GM18526 (cell line): ENCODE data around the gene TMEM135.

Experiments used
- POLR2A ChIP-seq: IDR thresholded peaks from 3 replicates; pipeline ENCODE4 v1.6.1; 2011; ENCODE audit not compliant: insufficient read length; ENCODE audit errors: extremely low read depth

Gene TMEM135

DNA sequence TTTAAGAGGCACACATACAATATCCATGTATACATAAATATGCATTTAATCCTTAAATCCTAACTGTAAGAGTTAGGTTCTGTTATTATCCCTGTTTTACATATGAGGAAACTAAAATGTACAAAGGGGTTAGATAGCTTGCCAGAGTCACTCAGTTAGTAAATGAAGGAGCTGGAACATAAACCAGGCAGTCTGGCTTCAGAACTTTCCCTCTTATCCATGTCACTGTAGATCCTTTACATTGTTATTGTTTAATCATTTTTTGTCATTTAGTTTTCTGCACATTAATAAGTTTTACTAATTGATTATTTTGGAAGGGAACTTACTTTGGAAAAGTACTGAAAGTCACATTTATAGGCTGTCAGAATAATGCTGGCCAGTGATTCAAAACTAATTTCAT lies 282.4 kb downstream of the TMEM135 start:
- no peak for TF ChIP-seq POLR2A

DNA sequence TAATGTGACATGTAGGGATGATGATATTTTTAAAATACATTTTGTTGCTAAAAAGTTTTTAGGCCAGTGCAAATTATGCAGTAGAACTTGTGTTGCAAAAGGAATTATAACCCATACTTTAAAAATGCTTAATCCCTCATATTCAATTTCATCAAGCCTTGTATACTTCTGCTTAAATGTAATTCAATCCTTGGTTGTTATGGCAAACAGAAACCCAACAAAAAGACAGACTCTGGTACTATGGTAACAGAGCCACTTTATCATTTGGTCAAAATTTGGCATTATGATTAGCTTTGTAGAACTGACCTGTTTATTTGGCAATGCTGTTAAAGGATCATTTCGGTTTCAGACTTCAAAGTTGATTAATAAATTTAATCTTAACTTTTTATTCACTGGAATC lies 284.8 kb downstream of the TMEM135 start:
- TF ChIP-seq POLR2A: no peak

DNA sequence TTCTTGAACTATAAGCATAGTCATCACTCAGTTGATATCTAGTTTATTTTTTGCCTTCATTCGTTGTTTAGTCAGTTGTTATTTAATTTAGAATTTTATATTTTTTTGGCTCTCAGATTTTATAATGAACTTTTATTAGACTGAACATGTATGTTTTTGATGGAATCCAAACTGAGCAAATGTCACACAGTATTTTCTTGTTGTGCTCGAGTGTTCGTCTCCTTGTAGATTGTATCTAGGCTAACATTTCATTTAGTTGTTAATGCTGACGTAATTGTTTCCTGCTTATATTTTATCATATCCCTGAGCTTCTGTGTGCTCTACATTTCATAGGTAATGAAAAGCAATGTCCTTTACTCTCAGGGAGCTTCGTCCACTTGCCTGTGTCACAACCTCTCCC lies 286.2 kb downstream of the TMEM135 start:
- TF ChIP-seq POLR2A: no peak

DNA sequence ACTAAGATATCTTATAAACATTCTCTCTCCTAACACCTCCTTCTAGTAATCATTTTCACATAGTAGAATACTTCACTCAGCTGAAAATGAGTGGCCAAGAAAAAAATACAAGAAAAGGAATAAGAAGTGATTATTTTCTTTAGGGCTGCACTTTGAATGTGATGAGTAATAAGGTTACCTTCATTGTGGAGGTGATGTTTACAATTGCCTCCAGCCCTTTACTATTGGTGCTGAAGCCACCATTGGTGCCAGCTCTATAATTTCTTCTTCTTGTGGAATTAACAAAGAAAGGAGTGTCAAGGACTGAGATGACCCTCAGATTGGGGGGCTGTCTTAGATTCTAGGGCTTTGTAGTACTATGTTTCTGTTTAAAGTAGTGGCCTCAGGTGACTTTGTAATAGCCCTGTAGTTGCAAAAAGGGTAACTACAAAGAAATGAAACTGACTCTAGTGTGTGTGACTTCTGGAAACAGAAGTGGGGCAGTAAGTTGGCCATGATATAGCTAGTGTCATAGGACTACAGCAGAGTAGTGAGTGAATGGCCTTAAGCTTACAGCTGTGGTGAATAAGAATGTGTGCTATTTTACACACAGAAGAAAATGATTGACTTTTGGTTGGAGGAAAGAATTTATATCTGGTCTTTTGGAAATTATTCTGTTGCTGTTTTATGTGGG lies 287.2 kb downstream of the TMEM135 start:
- TF ChIP-seq POLR2A: no peak

DNA sequence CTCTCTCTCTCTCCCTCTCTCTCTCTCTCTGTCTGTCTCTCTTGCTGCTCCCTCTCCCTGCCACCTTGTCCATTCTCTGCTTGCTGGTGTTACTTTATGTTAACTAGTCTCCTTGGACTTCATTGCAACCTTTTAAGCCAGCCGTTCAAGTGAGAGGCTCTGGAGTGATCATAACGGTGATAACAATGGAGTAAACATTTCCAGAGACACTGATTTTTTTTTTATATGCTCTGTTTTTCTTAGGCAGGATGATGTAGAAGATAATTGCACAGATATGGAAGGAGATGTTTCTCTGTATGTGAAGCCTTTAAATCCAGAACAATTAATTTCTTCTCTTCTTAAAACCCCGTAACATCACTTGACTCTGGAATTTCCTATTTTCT lies 287.7 kb downstream of the TMEM135 start:
- TF ChIP-seq POLR2A: no peak

DNA sequence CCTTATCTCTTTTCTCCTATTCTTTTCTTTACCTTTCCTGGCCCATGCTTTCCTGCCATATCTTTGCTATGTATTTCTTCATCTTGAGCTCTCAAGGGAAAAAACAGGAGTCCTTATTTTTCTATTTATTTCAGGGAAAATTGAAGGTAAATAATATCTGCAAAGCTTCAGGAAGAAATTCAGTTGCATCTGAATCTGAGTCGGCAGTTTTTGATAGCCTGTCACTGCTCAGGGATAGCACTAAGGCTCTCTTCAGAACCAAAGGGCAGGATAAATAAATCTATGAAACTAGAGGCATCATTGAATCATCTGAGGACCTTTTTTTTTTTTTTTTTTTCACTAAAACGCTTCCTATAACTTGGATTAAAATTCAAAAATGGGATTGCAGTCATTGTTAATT lies 288.9 kb downstream of the TMEM135 start:
- TF ChIP-seq POLR2A: no peak

DNA sequence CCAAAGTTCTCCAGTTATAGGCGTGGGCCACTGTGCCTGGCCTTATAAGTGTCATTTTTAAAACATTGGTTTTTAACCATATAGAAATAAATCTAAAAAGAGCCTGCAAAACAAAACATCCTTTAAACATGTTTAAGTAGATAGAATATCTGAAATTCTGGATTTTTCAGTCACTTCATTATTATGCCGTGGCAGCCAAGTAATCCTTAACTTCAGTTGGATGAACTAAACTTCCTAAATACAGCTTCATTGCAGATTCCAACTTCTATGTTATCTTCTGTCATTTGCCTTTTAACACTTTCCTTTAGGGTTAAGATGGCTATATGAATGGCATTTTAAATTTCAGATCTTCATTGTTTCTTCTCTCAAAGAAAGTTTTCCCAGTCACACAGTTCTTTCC lies 291.4 kb downstream of the TMEM135 start:
- no peak for TF ChIP-seq POLR2A

DNA sequence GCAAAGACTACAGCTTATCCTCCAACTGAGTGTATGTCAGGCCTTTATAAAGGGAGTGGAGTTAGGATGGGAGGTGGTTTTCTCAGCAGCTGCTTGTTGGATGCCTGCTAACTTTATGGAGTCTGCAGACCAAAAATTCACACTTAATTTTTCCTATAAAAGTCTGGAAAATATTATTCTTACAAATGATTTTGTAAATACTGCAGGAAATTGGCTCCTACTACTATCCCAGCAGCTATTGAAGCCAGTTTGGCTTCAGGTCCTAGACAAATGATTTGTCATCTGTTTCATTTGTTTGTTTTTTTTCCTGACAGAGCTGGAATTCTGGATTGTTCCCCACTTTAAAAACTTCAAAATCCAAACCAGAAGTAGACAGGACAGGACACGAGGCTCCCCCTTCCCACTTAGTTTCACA lies 292.5 kb downstream of the TMEM135 start:
- no peak for TF ChIP-seq POLR2A

DNA sequence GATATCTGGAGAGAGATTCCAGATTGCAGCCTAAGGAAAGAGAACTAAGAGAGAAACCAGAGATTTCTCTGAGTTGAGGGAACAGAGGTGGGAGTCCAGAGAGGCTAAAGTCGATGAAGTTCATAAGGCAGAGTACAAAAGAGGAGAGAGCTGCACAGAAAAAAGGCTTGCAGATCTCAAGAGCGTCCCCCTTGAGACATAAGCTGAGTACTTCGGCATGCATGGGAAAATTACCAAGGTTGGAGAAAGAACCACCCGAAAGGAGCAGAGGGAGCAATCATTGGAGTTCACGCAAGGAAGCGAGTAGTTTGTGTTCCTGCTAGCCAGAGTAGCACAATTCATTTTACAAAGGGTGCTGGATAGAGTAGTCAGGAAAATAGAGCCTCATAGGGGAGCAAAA lies 293.5 kb downstream of the TMEM135 start:
- TF ChIP-seq POLR2A: no peak

DNA sequence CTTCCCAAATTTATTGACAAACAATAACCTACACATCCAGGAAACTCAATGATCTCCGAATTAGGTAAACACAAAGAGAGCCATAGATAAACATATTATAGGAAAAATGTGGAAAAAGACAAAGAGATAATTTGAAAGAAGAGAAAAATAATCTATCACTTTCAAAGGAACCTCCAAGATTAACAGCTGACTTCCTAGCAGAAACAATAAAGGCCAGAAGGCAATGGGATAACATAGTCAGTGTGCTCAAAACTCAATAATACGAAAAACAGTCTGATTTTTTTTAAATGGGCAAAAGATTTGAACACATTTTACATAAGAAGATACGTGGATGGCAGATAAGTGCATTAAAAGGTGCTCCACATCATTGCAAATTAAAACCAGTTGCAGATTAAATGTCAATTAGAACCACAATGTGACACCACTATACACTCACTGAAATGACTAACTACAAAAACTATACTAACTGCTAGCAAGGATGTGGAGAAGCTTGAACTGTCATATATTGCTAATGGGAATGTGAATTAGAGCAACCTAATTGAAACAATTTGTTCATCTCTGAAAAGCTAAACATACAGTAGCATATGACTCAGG lies 300.4 kb downstream of the TMEM135 start:
- no peak for TF ChIP-seq POLR2A

DNA sequence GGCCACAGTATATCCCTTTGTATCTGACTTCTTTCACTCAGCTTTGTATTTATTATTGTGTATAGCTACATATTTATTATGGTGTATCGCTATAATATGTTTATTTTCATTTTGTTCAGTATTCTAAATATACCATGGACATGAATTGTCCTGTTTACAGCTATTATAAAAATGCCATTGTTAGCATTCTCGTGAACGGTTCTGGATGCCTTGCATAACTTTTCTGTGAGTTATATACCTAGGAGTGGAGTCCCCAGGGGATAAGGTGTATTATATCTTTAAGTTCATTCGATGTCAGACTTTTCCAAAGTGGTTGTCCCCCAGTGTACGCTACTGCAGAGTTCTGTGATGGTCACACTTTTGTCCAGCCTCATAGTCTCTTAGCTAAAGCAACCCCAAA lies 301.7 kb downstream of the TMEM135 start:
- TF ChIP-seq POLR2A: no peak

DNA sequence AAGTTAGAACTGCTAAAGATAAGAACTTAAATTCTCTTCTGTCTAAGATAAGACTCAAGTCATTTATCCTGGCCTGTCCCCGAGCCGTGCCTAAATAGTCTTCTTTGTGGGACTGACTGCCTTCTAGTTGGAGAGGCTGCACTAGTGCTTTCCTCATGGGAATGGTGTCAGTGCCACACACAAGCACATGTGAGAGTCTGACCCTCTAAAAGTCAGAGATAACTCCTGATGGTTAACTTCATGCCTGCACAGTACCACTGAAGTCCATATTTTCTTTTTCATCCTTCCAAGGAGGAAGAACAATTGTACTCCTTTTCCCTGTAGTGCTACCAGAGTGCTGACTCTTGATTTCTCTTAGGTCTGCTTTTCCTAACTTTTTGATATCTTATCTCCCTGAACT lies 309.7 kb downstream of the TMEM135 start:
- no peak for TF ChIP-seq POLR2A

DNA sequence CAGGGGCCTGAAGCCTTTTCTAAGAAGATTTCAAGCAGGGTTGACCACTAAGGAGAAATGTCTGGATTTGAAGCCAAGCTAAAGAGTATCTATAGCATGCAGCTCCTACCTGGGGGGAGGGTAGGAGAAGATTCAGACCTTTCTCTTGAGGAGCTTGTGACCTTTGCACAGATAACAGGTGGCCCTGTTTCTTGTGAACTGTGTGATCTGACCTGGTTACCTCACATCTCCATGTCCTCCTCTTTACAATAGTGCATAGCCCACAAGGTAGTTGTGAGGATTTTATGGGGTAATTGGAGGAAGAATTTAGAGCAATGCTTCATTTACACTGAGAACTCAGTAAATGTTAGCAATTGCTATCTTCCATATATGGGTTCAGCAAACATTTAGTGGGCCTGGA lies 310.1 kb downstream of the TMEM135 start:
- TF ChIP-seq POLR2A: no peak

DNA sequence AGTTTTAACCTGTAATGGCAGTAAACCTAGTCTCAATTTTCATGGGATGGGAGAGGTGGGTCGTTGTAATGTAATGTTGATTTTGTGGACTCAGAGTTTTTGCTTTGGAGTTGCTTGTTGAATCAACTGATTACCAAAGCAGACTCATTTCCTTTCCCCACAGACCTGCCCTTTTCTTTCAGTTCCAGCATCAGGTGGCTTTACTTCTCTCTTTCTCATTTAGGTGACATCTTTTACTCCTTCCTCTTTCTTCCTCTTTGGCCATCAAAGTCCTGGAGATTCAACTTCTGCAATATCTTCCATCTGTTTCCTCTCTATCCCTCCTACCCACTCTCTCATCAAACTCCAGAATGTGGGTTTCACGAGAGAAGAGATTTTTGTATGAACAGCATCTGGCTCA lies 313.9 kb downstream of the TMEM135 start:
- no peak for TF ChIP-seq POLR2A

DNA sequence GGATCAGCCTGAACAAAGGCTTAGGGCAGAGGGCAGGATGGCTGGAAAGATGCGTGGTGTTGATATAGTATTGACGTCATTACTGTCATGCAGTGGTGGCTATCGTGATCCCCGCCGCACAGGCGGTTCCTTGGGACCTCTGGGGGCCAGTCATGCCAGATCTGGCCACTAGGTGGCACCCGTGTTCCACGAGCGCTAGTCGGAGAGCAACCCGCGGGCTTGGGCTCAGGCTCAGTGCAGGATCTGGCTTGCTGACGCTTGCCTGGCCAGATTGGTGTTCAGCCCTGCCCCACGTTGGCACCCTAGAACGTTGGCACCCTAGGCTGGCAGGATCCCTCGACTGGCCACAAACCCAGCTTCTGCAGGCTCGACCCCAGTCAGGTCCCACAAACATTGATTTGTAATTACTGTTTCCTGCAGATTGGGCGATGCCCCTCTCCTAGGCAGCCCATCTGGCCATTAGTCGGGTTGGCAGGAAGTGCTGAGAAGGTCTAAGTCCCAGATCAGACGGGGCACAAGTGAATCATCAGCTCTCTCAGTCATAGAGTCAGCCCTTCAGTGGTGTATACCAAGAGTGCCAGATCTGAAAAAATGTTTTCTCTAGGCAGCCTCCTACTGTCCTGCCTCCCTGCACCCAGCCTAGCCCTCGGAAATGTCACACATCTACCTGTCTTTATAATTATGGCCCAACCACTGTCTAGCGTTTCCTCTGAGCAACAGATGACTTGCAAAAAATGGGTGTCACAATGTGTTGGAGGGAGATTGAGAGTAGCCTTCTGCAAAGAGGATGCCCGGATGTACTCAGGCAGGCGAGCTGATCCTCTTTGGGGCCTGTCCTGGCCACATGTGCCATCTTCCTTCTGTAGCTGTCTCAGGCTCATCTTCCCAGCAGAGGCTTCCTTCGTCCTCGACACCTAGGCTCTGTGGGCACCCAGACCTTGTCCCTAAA lies 315.3 kb downstream of the TMEM135 start:
- TF ChIP-seq POLR2A: no peak

DNA sequence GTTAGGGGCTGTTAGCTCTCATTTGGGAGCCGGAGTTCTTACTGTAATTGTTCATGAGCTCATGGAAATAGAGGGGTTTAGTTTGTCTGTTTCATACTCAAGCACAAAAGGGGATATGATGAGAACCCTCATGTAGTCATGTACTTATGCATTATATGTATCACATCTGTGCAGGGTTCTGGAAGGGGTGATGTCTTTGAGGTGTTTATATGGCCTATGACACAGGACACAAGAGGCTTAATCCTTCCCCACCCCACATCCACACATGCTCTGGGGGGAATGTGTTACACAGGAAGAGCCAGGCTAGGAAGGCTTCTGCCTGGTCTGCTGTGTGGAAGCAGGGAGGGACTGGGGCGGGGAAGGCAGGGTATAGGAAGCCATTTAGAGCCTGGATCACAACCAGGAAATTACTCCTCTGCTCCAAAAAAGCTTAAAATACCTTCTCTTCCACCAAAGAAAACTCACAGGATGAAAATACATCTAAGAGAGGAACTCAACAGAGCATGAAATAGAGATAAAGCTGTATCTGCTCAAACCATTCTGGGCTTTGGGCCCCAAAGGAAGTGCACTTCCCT lies 316.1 kb downstream of the TMEM135 start:
- no peak for TF ChIP-seq POLR2A
